Thoracic aorta (tissue), 2 donors: ENCODE measurements around the gene SGCD. TPM values are rescaled to one million over a fixed set of nuclear protein-coding genes. Genes with fewer than 3 reads are reported as not detected.

Experiments
- ATAC-seq: fragments of 150-250 bp; one replicate; pipeline ENCODE4 v1.8.0; 2017; ENCODE audit warnings: low read depth; ENCODE audit not compliant: insufficient number of reproducible peaks, low FRiP score
- DNase-seq: peaks from one replicate; pipeline ENCODE4 v3.0.0-alpha.2; 2020; ENCODE audit warnings: low spot score
- H3K27ac ChIP-seq, 2 donors: fragments of 200-600 bp; sonication (generic); 1 replicate in 1 of 2; 2 replicates in 1 of 2; pipeline ENCODE4 v1.5.1; 2016; ENCODE audit warnings: mild to moderate bottlenecking in 2 of 2, moderate library complexity in 2 of 2
- H3K27me3 ChIP-seq: fragments of 200-600 bp; sonication (generic); replicated peaks from 2 replicates; pipeline ENCODE4 v1.6.0; 2016; ENCODE audit warnings: mild to moderate bottlenecking; ENCODE audit not compliant: insufficient read depth
- H3K36me3 ChIP-seq: fragments of 200-600 bp; sonication (generic); one replicate; pipeline ENCODE4 v1.5.1; 2016
- H3K4me1 ChIP-seq, 2 donors: fragments of 200-600 bp; sonication (generic); 1 replicate in 1 of 2; 2 replicates in 1 of 2; pipeline versions ENCODE4 v1.5.1 to v1.6.0; 2016; ENCODE audit warnings: low read depth in 2 of 2, mild to moderate bottlenecking in 1 of 2; ENCODE audit not compliant: control insufficient read depth in 1 of 2
- H3K4me3 ChIP-seq: fragments of 200-600 bp; sonication (generic); 2 replicates; pipeline ENCODE4 v1.5.1; 2016; ENCODE audit warnings: mild to moderate bottlenecking
- H3K9me3 ChIP-seq: fragments of 200-600 bp; sonication (generic); 2 replicates; pipeline ENCODE4 v1.5.1; 2016
- total RNA-seq, 2 donors: library from RNA; depleted of rRNA; stranded (reverse); fragments of >200 nt; gene quantifications; one replicate each; pipeline versions ENCODE4 v1.1.0 to v1.2.3, GENCODE V29; 2016
- TF ChIP-seq, protein P1 (sequence below): fragments of 200-600 bp; sonication (generic); IDR thresholded peaks from one replicate; pipeline ENCODE4 v1.5.1; 2019; ENCODE audit warnings: antibody characterized with exemption

SGCD gene
- total RNA-seq, 2 donors from 2014 or later: 20.4 to 40.3 TPM

- TF ChIP-seq, protein P1, sequence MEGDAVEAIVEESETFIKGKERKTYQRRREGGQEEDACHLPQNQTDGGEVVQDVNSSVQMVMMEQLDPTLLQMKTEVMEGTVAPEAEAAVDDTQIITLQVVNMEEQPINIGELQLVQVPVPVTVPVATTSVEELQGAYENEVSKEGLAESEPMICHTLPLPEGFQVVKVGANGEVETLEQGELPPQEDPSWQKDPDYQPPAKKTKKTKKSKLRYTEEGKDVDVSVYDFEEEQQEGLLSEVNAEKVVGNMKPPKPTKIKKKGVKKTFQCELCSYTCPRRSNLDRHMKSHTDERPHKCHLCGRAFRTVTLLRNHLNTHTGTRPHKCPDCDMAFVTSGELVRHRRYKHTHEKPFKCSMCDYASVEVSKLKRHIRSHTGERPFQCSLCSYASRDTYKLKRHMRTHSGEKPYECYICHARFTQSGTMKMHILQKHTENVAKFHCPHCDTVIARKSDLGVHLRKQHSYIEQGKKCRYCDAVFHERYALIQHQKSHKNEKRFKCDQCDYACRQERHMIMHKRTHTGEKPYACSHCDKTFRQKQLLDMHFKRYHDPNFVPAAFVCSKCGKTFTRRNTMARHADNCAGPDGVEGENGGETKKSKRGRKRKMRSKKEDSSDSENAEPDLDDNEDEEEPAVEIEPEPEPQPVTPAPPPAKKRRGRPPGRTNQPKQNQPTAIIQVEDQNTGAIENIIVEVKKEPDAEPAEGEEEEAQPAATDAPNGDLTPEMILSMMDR: no peak
- ATAC-seq: no peak
- H3K36me3 ChIP-seq: no peaks in the 10 kb centered on the region
- H3K27ac ChIP-seq: no peak overlapping the region
- H3K4me1 ChIP-seq: peaks cover 5 to 30% of the 10 kb centered on the region in 2 donors
- H3K27me3 ChIP-seq: no peaks in the 10 kb centered on the region
- no peak overlapping the region for H3K4me3 ChIP-seq
- no peaks in the 10 kb centered on the region for H3K9me3 ChIP-seq
- DNase-seq: no peak
These were observed 262.4 kb downstream of the SGCD start for GRCh38 chr5:156589104-156589945.

DNA sequence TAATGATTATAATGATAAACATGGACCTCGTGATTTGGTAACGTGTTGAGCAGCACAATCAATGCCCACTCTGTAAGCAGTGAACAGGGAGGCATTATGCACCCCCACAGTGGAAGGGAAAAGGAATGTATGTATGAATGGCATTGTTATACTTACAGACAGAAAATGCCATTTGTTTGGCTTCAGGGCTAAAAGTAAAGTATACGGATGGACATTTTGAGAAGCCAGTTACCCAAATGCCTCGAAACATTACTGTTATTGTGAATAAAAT, 262.9 kb downstream of the SGCD start:
- DNase-seq (no peak), ATAC-seq (no peak)
- H3K4me1 ChIP-seq: peaks cover 5 to 25% of the 10 kb centered on the region in 2 donors
- H3K27me3 ChIP-seq: no peaks in the 10 kb centered on the region
- H3K27ac ChIP-seq: no peak overlapping the region
- TF ChIP-seq, protein P1: no peak
- no peaks in the 10 kb centered on the region for H3K36me3 ChIP-seq
- H3K4me3 ChIP-seq: no peak overlapping the region
- no peaks in the 10 kb centered on the region for H3K9me3 ChIP-seq

GRCh38 chr5:156590978-156591377, 264.0 kb downstream of the SGCD start:
- Histone ChIP-seq H3K9me3 (no peaks in the 10 kb centered on the region), H3K36me3 (no peaks in the 10 kb centered on the region), H3K27ac (no peak overlapping the region), H3K4me3 (no peak overlapping the region), H3K4me1 (peaks cover 0 to 20% of the 10 kb centered on the region in 2 donors), H3K27me3 (no peaks in the 10 kb centered on the region)
- ATAC-seq (no peak), DNase-seq (no peak)
- TF ChIP-seq, protein P1: no peak

DNA sequence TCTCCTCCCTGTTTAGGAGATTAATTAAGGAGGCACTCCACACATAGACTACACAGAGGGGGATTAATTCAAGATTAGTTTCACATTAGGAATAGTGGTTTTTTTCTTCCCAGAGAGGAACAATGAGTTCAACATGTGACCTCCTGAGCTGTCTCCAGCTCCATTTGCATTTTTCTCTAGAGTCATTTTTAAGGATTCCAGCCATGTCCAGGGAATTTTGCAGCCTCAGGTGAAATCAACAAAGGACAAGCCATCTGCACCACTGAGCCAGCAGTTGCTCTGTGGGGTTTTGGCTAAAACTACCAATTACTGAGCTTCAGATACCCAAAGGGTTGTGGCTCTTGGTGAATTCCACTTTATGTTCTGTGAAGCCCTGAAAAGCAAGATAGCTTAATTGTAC, 264.7 kb downstream of the SGCD start:
- H3K4me3 ChIP-seq: no peak overlapping the region
- H3K36me3 ChIP-seq: no peaks in the 10 kb centered on the region
- H3K27me3 ChIP-seq: no peaks in the 10 kb centered on the region
- DNase-seq (no peak), ATAC-seq (no peak)
- no peak overlapping the region for H3K27ac ChIP-seq
- TF ChIP-seq, protein P1: no peak
- no peaks in the 10 kb centered on the region for H3K9me3 ChIP-seq
- H3K4me1 ChIP-seq: peaks cover 0 to 14% of the 10 kb centered on the region in 2 donors

- Histone ChIP-seq H3K4me1 (peaks cover 0 to 4% of the 10 kb centered on the region in 2 donors), H3K27ac (no peak overlapping the region), H3K36me3 (no peaks in the 10 kb centered on the region), H3K4me3 (no peak overlapping the region), H3K27me3 (no peaks in the 10 kb centered on the region), H3K9me3 (no peaks in the 10 kb centered on the region)
- no peak for DNase-seq
- no peak for ATAC-seq
- TF ChIP-seq, protein P1: no peak
These were observed 266.6 kb downstream of the SGCD start for GRCh38 chr5:156593546-156593945.
